ENCODE data around the gene SLC22A31. TPM values are rescaled to one million over a fixed set of nuclear protein-coding genes. Genes with fewer than 3 reads are reported as not detected.
A peak's percentile ranks its signal among the peaks of the same experiment; 100 is the strongest.
"Not testable (repeated sequence)": the region's sequence is repeated elsewhere in the genome, so short reads cannot be mapped to it uniquely, and the experiment has no call there.

The SLC22A31 gene
- total and polyA plus RNA-seq, 9 donors, result 0.94 to 7.8 (median 2.7) TPM; not detected in 2

- 0 to 6% (median 3%) methylated on average over 5 to 19 of the region's 19 CpGs for WGBS, 3 donors
- Histone ChIP-seq H3K4me3 (peak overlapping the region; percentile 38), H3K4me1 (ENCODE audit: insufficient read depth) (peaks cover 6% of the 10 kb centered on the region), H3K27ac (no peak overlapping the region), H3K36me3 (no peaks in the 10 kb centered on the region), H3K27me3 (no peaks in the 10 kb centered on the region), H3K9me3 (no peaks in the 10 kb centered on the region)
- no peak for TF ChIP-seq CTCF (IDR thresholded peaks at IDR 0.05)
- no peak for TF ChIP-seq POLR2A (IDR thresholded peaks at IDR 0.05)
- TF ChIP-seq EP300 (IDR thresholded peaks at IDR 0.05), result no peak
- intact Hi-C loops (cut with DNase I), result no loop called here
- DNase-seq, result peak in 1 of 5 donors; percentile 50
These were observed 8.5 kb downstream of the SLC22A31 start for GRCh38 chr16:89191901-89192185.

GRCh38 chr16:89191033-89191900 is 9.1 kb downstream of the SLC22A31 start:
- H3K27ac ChIP-seq, result no peak overlapping the region
- H3K4me1 ChIP-seq (ENCODE audit: insufficient read depth), result peaks cover 6% of the 10 kb centered on the region
- no peaks in the 10 kb centered on the region for H3K27me3 ChIP-seq
- peak in 2 of 5 donors; percentile 50 to 56 for DNase-seq
- no peaks in the 10 kb centered on the region for H3K36me3 ChIP-seq
- intact Hi-C loops (cut with DNase I), result no loop called here
- H3K4me3 ChIP-seq, result no peak overlapping the region
- 25 to 55% (median 38%) methylated on average over 33 to 44 of the region's 44 CpGs for WGBS, 3 donors
- TF ChIP-seq EP300 (IDR thresholded peaks at IDR 0.05), result no peak
- no peaks in the 10 kb centered on the region for H3K9me3 ChIP-seq

- WGBS, 3 donors, result 72 to 78% (median 76%) methylated on average over 22 to 28 of the region's 28 CpGs
- Histone ChIP-seq H3K27ac (no peak overlapping the region), H3K36me3 (no peaks in the 10 kb centered on the region), H3K27me3 (no peaks in the 10 kb centered on the region), H3K9me3 (no peaks in the 10 kb centered on the region), H3K4me1 (ENCODE audit: insufficient read depth) (peaks cover 6% of the 10 kb centered on the region), H3K4me3 (no peak overlapping the region)
- intact Hi-C loops (cut with DNase I), result no loop called here
- TF ChIP-seq CTCF (IDR thresholded peaks at IDR 0.05), result no peak
- no peak for TF ChIP-seq POLR2A (IDR thresholded peaks at IDR 0.05)
- no peak for TF ChIP-seq EP300 (IDR thresholded peaks at IDR 0.05)
- DNase-seq, result peak in 1 of 5 donors; percentile 17
These were observed 10.0 kb downstream of the SLC22A31 start for GRCh38 chr16:89190150-89190958.

- Histone ChIP-seq H3K36me3 (no peaks in the 10 kb centered on the region), H3K27ac (no peak overlapping the region), H3K27me3 (no peaks in the 10 kb centered on the region), H3K4me3 (no peak overlapping the region), H3K4me1 (ENCODE audit: insufficient read depth) (peaks cover 6% of the 10 kb centered on the region), H3K9me3 (no peaks in the 10 kb centered on the region)
- DNase-seq, result no peak
- WGBS, 3 donors, result 58 to 62% (median 60%) methylated on average over 14 of the region's 14 CpGs
- intact Hi-C loops (cut with DNase I), result no loop called here
- TF ChIP-seq CTCF (IDR thresholded peaks at IDR 0.05) (no peak), EP300 (IDR thresholded peaks at IDR 0.05) (no peak), POLR2A (IDR thresholded peaks at IDR 0.05) (no peak)
These were observed 10.8 kb downstream of the SLC22A31 start for GRCh38 chr16:89189358-89190025.

- H3K4me3 ChIP-seq; H3K9me3 ChIP-seq; H3K36me3 ChIP-seq; H3K27ac ChIP-seq; DNase-seq; H3K27me3 ChIP-seq; intact Hi-C loops (cut with DNase I); H3K4me1 ChIP-seq (ENCODE audit: insufficient read depth): not testable (repeated sequence)
- WGBS, 3 donors, result 87 to 92% (median 92%) methylated on average over 19 to 25 of the region's 25 CpGs
These were observed 11.6 kb downstream of the SLC22A31 start for GRCh38 chr16:89188471-89189357.

Measured in ovary (tissue), 9 donors.